ENCODE results near the gene SYMPK.

Gene SYMPK

DNA sequence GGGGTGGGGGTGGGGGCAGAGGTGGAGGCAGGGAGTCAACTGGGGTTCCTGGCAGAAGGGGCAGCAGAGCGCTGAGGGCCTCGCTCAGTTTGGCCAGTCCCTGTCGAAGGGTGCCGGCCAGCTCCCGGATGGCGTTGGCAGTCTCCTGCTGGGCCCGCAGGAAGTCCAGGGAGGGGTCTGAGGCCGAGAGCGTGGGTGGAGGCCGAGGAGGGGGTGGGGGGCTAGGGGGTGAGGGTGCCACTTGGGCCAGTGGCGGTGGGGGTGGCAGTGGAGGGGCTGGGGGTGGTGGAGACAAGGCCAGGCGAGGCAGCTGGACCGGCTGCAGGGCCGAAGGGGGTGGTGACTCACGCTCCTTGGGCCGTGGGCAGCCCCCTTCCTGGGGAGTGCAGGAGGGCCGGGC is 27.9 kb upstream of the SYMPK start:
- Histone ChIP-seq H3K4me3 (ENCODE audit: low read depth, low read length) (no peak overlapping the region), H3K9ac (no peak overlapping the region), H3K36me3 (ENCODE audit: control insufficient read depth, insufficient read depth, low read length) (no peaks in the 10 kb centered on the region), H3K9me3 (ENCODE audit: control insufficient read depth, low read length) (no peaks in the 10 kb centered on the region), H2AFZ (no peak overlapping the region), H3K4me1 (no peaks in the 10 kb centered on the region), H3K4me2 (ENCODE audit: low read length) (no peak overlapping the region), H3K27me3 (ENCODE audit: control insufficient read depth, insufficient read depth, low read length) (no peaks in the 10 kb centered on the region), H3K79me2 (no peaks in the 10 kb centered on the region), H3K27ac (no peak overlapping the region)
- TF ChIP-seq, protein P1, sequence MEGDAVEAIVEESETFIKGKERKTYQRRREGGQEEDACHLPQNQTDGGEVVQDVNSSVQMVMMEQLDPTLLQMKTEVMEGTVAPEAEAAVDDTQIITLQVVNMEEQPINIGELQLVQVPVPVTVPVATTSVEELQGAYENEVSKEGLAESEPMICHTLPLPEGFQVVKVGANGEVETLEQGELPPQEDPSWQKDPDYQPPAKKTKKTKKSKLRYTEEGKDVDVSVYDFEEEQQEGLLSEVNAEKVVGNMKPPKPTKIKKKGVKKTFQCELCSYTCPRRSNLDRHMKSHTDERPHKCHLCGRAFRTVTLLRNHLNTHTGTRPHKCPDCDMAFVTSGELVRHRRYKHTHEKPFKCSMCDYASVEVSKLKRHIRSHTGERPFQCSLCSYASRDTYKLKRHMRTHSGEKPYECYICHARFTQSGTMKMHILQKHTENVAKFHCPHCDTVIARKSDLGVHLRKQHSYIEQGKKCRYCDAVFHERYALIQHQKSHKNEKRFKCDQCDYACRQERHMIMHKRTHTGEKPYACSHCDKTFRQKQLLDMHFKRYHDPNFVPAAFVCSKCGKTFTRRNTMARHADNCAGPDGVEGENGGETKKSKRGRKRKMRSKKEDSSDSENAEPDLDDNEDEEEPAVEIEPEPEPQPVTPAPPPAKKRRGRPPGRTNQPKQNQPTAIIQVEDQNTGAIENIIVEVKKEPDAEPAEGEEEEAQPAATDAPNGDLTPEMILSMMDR (IDR thresholded peaks at IDR 0.05), result no peak

DNA sequence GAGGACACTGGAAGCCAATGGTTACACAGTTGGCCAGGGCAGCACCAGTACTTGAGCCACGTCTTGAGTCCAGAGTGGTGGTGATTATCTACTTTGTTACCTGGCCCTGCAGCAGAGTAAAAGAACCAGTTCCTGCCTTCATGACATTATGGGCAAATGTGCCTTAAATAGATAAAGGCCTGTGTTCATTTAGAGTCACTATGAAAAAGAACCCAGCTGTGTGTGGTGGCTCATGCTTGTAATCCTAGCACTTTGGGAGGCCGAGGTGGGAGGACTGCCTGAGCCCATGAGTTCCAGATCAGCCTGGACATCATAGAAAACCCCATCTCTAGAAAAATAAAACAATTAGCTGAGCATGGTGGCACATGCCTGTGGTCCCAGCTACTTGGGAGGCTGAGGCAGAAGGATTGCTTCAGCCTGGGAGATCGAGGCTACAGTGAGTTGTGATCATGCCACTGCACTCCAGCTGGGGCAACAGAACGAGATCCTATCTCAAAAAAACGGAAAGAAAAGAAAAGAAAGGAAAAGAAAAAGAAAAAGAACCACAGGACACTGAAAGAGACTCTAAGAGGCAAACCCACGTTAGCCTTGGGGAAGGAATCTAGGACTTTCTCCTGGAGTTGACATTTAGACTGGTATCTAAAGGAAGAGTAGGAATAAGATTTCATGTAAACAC is 26.4 kb upstream of the SYMPK start:
- Histone ChIP-seq H3K36me3 (ENCODE audit: control insufficient read depth, insufficient read depth, low read length) (no peaks in the 10 kb centered on the region), H2AFZ (no peak overlapping the region), H3K27me3 (ENCODE audit: control insufficient read depth, insufficient read depth, low read length) (no peaks in the 10 kb centered on the region), H3K4me3 (ENCODE audit: low read depth, low read length) (no peak overlapping the region), H3K27ac (no peak overlapping the region), H3K79me2 (no peaks in the 10 kb centered on the region), H3K9me3 (ENCODE audit: control insufficient read depth, low read length) (no peaks in the 10 kb centered on the region), H3K4me2 (ENCODE audit: low read length) (no peak overlapping the region), H3K4me1 (no peaks in the 10 kb centered on the region), H3K9ac (no peak overlapping the region)
- TF ChIP-seq, protein P1 (IDR thresholded peaks at IDR 0.05), result no peak

DNA sequence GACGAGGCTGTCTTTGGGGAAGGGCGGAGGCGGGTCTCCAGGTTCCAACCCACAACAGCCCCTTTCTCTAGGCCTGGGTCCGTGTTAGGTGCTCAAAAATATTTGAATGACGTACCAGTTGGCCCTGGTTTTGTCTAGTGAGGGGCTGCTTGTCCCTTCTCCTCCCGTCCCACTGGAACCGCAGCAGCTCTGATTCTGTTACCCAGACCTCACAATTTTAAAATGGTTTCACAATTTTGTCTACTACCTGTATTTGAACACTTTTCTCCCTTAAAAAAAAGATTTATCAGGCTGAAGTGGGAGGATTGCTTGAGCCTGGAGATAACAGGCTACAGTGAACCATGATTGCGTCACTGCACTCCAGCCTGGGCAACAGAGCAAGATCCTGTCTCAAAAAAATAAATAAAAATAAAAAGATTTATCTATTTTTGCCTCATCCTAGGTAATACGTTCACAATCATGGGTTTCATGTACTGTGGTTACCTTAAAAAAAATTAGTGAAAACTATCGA is 24.3 kb upstream of the SYMPK start:
- TF ChIP-seq, protein P1 (IDR thresholded peaks at IDR 0.05), result no peak
- Histone ChIP-seq H3K9ac (peak overlapping the region; percentile 82), H3K4me1 (peaks cover 9% of the 10 kb centered on the region), H3K4me3 (ENCODE audit: low read depth, low read length) (peak overlapping the region; percentile 66), H3K79me2 (peaks cover 2% of the 10 kb centered on the region), H2AFZ (peak overlapping the region; percentile 94), H3K4me2 (ENCODE audit: low read length) (peak overlapping the region; percentile 99), H3K36me3 (ENCODE audit: control insufficient read depth, insufficient read depth, low read length) (no peaks in the 10 kb centered on the region), H3K27me3 (ENCODE audit: control insufficient read depth, insufficient read depth, low read length) (no peaks in the 10 kb centered on the region), H3K27ac (peak overlapping the region; percentile 93), H3K9me3 (ENCODE audit: control insufficient read depth, low read length) (no peaks in the 10 kb centered on the region)

DNA sequence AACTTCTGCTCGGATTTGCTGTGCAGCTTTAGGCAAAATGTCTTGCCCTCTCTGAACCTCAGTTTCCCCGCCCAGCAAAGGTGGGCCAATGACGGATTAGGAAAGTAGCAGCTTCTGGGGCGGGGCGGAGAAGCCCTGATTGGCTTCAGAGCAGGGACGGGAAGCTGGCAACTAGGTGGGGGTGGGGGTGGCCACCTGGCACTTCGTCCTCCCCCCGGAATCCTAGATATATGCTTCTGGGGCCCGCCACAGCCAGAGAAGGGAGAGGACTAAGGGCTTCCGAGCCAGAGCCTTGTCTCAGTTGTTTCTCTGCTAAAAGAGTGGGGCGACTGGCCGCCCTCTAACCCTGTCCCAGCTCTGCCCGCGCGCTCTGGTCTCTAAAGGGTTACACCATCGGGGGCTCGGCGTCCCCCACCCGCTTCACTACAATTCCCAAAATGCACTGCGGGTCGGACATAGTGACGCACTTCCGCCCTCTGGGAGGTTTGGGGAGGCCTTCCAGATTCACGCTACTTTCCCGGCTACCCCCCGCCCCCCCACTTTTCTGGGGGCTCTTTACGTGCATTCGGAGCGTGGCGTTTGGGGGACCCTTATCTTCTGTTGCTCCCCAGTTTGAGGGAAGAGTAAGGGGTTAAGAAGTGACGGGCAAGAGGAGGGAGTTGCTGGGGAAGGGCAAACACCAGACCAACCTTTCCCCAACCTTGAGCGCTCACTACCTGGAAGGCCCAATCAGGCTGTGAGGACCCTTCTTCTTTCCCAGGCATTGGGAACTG is 23.7 kb upstream of the SYMPK start:
- H3K4me1 ChIP-seq, result peaks cover 9% of the 10 kb centered on the region
- peak overlapping the region; percentile 82 for H3K9ac ChIP-seq
- peak overlapping the region; percentile 66 for H3K4me3 ChIP-seq (ENCODE audit: low read depth, low read length)
- peak overlapping the region; percentile 94 for H2AFZ ChIP-seq
- no peaks in the 10 kb centered on the region for H3K9me3 ChIP-seq (ENCODE audit: control insufficient read depth, low read length)
- H3K79me2 ChIP-seq, result peaks cover 2% of the 10 kb centered on the region
- H3K27me3 ChIP-seq (ENCODE audit: control insufficient read depth, insufficient read depth, low read length), result no peaks in the 10 kb centered on the region
- peak overlapping the region; percentile 99 for H3K4me2 ChIP-seq (ENCODE audit: low read length)
- no peaks in the 10 kb centered on the region for H3K36me3 ChIP-seq (ENCODE audit: control insufficient read depth, insufficient read depth, low read length)
- TF ChIP-seq, protein P1 (IDR thresholded peaks at IDR 0.05), result no peak
- peak overlapping the region; percentile 93 for H3K27ac ChIP-seq
